ENCODE results near the gene ETV3. TPM values are rescaled to one million over a fixed set of nuclear protein-coding genes. Genes with fewer than 3 reads are reported as not detected.

ETV3 gene
- total and polyA plus RNA-seq, 2 of the 13 experiments (the other 11 are each of a cell fraction or from before 2014, with no cell fraction given) = 4.2 to 5.8 TPM

DNA sequence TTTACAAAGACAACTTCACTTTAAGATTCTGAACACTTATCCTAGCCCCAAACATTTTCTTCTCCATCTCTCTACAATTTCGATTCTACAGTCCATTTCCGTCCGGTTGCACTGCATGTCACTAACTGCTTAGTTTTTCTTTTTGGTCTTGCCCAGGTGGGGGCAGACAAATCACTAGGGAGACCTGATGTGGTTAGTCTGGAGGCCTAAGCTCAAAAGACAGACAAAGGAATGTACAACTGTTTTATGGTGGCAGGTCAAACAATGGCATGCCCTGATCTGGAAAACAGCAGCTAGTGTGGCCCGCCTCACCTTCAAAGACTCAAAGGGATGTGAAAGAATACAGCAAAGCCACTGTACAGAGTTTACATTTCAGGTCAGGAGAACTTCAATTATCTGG is 3.8 kb downstream of the ETV3 start:
- ChIA-PET CTCF (ENCODE audit: low intra/inter-chr PET ratio, low total read pairs) (no interaction called here), POLR2A (no interaction called here)
- H3K27me3 ChIP-seq (ENCODE audit: control insufficient read depth in 1 of 2, insufficient read depth in 2 of 2, low read length in 2 of 2) = no peaks in the 10 kb centered on the region; a peak in 1 of 5 replicates
- peaks cover 28% of the 10 kb centered on the region for H3K4me1 ChIP-seq (ENCODE audit: insufficient read depth, low read length)
- peaks cover 18 to 59% of the 10 kb centered on the region in 2 experiments for H3K36me3 ChIP-seq (replicated peaks in 1 of 2; ENCODE audit: control insufficient read depth in 1 of 2, insufficient read depth in 2 of 2, low read length in 2 of 2)
- FAIRE-seq (no peak), DNase-seq (ENCODE audit: low spot score) (no peak), ATAC-seq (no peak)
- TF ChIP-seq ZNF7 (CRISPR knock-in tag; IDR thresholded peaks at IDR 0.05) (peak; percentile 78), ZNF260 (CRISPR knock-in tag; IDR thresholded peaks at IDR 0.05; ENCODE audit: borderline replicate concordance, low read depth) (no peak)
- WGBS (ENCODE audit: low lambda C conversion rate) = 95% methylated on average over 4 of the region's 4 CpGs
- no peak overlapping the region for H3K4me2 ChIP-seq (ENCODE audit: low read depth, low read length)
- no peak overlapping the region for H3K9ac ChIP-seq (ENCODE audit: insufficient read depth, low read depth, low read length)
- peaks cover 21% of the 10 kb centered on the region for H3K79me2 ChIP-seq (ENCODE audit: insufficient read depth, low read length)
- H2AFZ ChIP-seq (ENCODE audit: low read length) = no peak overlapping the region
- peaks cover 9% of the 10 kb centered on the region; the same call in 1 of the 2 replicates for H4K20me1 ChIP-seq (ENCODE audit: insufficient read depth, low read length)
- BruUV-seq (replicated peaks) = no TSS peak
- H3K4me3 ChIP-seq (replicated peaks in 1 of 3; ENCODE audit: insufficient read depth in 1 of 3, low read depth in 2 of 3, low read length in 3 of 3) = no peak overlapping the region
- intact Hi-C loops (cut with micrococcal nuclease; ENCODE audit: unreplicated experiment) = no loop called here
- H3K27ac ChIP-seq (ENCODE audit: extremely low read length, insufficient read depth, low read length) = no peak overlapping the region
- no peaks in the 10 kb centered on the region for H3K9me3 ChIP-seq (ENCODE audit: low read length)
- in situ Hi-C loops (cut with HindIII; ENCODE audit: extremely low pct_ligation_motif_present, low pct_unique_long_range_greater_than_20kb) = no loop called here

DNA sequence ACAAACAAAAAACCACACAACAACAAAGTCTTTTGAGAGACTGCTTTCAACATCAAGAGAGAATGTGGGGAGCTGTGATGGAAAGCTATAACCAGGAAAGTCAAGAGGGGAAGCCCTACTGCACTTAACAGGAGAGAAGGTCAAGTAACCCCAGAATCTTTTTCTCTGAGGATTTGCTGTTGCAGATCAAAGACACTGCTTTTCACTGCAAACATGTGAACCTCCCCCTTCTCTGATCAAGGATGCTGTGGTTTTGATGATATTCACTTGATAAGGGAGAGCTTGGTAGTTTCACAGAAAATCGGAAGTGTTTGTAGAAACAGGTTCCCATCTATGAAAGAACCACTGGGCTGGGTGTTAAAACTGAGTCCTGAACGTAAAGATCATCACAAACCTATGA is 4.8 kb downstream of the ETV3 start:
- H3K27ac ChIP-seq (ENCODE audit: extremely low read length, insufficient read depth, low read length) = no peak overlapping the region
- no peak overlapping the region for H3K4me2 ChIP-seq (ENCODE audit: low read depth, low read length)
- WGBS (ENCODE audit: low lambda C conversion rate) = 100% methylated on average over 2 of the region's 2 CpGs
- intact Hi-C loops (cut with micrococcal nuclease; ENCODE audit: unreplicated experiment) = no loop called here
- H3K9me3 ChIP-seq (ENCODE audit: low read length) = no peaks in the 10 kb centered on the region
- H3K4me3 ChIP-seq (replicated peaks in 1 of 3; ENCODE audit: insufficient read depth in 1 of 3, low read depth in 2 of 3, low read length in 3 of 3) = no peak overlapping the region
- DNase-seq (ENCODE audit: low spot score) = no peak
- in situ Hi-C loops (cut with HindIII; ENCODE audit: extremely low pct_ligation_motif_present, low pct_unique_long_range_greater_than_20kb) = no loop called here
- H3K27me3 ChIP-seq (ENCODE audit: control insufficient read depth in 1 of 2, insufficient read depth in 2 of 2, low read length in 2 of 2) = no peaks in the 10 kb centered on the region; a peak in 1 of 5 replicates
- H4K20me1 ChIP-seq (ENCODE audit: insufficient read depth, low read length) = peaks cover 9% of the 10 kb centered on the region; the same call in 1 of the 2 replicates
- CTCF ChIA-PET (ENCODE audit: low intra/inter-chr PET ratio, low total read pairs) = no interaction called here
- no peak for FAIRE-seq
- peaks cover 21% of the 10 kb centered on the region for H3K79me2 ChIP-seq (ENCODE audit: insufficient read depth, low read length)
- POLR2A ChIA-PET = no interaction called here
- H3K36me3 ChIP-seq (replicated peaks in 1 of 2; ENCODE audit: control insufficient read depth in 1 of 2, insufficient read depth in 2 of 2, low read length in 2 of 2) = peaks cover 18 to 61% of the 10 kb centered on the region in 2 experiments
- H2AFZ ChIP-seq (ENCODE audit: low read length) = no peak overlapping the region
- no peak for ATAC-seq
- H3K9ac ChIP-seq (ENCODE audit: insufficient read depth, low read depth, low read length) = no peak overlapping the region
- no TSS peak for BruUV-seq (replicated peaks)
- H3K4me1 ChIP-seq (ENCODE audit: insufficient read depth, low read length) = peaks cover 21% of the 10 kb centered on the region
- TF ChIP-seq ZNF281 (CRISPR knock-in tag; IDR thresholded peaks at IDR 0.05; ENCODE audit: borderline replicate concordance) (no peak), ZFP62 (CRISPR knock-in tag; IDR thresholded peaks at IDR 0.05) (no peak), ZNF639 (CRISPR knock-in tag; conservative IDR thresholded peaks at IDR 0.05) (no peak), ZNF496 (CRISPR knock-in tag; IDR thresholded peaks at IDR 0.05; ENCODE audit: insufficient replicate concordance) (no peak), ZNF687 (CRISPR knock-in tag; IDR thresholded peaks at IDR 0.05) (no peak), ELF1 (CRISPR knock-in tag; IDR thresholded peaks at IDR 0.05) (no peak), HOXA9 (CRISPR knock-in tag; IDR thresholded peaks at IDR 0.05; ENCODE audit: borderline replicate concordance) (no peak), ZNF326 (CRISPR knock-in tag; IDR thresholded peaks at IDR 0.05; ENCODE audit: borderline replicate concordance) (no peak)
